Measurements from ENCODE around the gene RANBP10.

RANBP10 gene

DNA sequence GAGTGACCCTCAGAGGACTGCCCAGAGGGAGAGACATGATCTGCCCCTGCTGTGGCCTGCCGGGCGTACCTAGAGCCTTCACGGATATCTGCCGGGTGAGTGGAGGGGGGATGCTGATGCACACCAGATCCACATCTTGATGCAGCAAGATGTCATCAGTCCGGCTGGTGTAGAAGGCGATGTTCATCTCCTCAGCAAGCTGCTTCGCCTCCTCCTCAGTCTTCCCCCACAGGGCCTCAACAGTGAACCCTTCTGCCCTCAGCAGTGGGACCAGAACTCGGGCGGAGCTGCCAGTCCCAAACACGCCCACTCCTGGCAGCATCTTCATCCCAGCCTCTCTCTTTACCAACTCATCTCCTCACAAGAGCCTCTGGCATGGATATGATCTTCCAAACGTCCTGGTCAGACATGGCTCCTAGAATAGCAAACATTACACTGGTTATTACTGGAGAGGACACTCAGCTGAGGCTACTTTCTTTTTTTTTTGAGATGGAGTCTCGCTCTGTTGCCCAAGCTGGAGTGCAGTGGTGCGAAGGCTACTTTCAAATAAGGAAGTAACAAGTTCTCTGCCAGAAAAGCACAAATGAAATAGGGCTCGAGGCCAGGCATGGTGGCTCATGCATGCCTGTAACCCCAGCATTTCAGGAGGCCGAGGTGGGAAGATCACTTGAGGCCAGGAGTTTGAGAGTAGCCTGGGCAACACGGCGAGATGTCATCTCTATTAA is 120.8 kb downstream of the RANBP10 start:
- DNase-seq, result no peak
- Histone ChIP-seq H3K4me1 (ENCODE audit: insufficient read depth, low read length) (no peaks in the 10 kb centered on the region), H4K20me1 (ENCODE audit: insufficient read depth, low read length) (no peaks in the 10 kb centered on the region), H3K4me2 (ENCODE audit: insufficient read depth, low read length) (no peak overlapping the region), H2AFZ (ENCODE audit: low read depth, low read length) (no peak overlapping the region), H3K79me2 (ENCODE audit: insufficient read depth, low read length) (peaks cover 11% of the 10 kb centered on the region; the same call in 1 of the 2 replicates), H3K27ac (ENCODE audit: low read length) (no peak overlapping the region), H3K27me3 (ENCODE audit: insufficient read depth, low read length, poor library complexity) (no peaks in the 10 kb centered on the region), H3K36me3 (ENCODE audit: insufficient read depth, low read length) (peaks cover 32% of the 10 kb centered on the region), H3K4me3 (ENCODE audit: low read depth in 1 of 2, low read length in 2 of 2) (no peak overlapping the region), H3K9ac (ENCODE audit: low read depth, low read length) (no peak overlapping the region), H3K9me3 (ENCODE audit: insufficient read depth, low read length, severe bottlenecking) (no peaks in the 10 kb centered on the region)
- TF ChIP-seq, protein P1, sequence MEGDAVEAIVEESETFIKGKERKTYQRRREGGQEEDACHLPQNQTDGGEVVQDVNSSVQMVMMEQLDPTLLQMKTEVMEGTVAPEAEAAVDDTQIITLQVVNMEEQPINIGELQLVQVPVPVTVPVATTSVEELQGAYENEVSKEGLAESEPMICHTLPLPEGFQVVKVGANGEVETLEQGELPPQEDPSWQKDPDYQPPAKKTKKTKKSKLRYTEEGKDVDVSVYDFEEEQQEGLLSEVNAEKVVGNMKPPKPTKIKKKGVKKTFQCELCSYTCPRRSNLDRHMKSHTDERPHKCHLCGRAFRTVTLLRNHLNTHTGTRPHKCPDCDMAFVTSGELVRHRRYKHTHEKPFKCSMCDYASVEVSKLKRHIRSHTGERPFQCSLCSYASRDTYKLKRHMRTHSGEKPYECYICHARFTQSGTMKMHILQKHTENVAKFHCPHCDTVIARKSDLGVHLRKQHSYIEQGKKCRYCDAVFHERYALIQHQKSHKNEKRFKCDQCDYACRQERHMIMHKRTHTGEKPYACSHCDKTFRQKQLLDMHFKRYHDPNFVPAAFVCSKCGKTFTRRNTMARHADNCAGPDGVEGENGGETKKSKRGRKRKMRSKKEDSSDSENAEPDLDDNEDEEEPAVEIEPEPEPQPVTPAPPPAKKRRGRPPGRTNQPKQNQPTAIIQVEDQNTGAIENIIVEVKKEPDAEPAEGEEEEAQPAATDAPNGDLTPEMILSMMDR (IDR thresholded peaks at IDR 0.05; ENCODE audit: borderline replicate concordance, extremely low read depth, low read length, poor library complexity, severe bottlenecking), result no peak
- TF ChIP-seq EZH2 (IDR thresholded peaks at IDR 0.05; ENCODE audit: borderline replicate concordance, low read depth, low read length, severe bottlenecking), result no peak
- ATAC-seq (ENCODE audit: insufficient read depth, low read depth), result no peak

DNA sequence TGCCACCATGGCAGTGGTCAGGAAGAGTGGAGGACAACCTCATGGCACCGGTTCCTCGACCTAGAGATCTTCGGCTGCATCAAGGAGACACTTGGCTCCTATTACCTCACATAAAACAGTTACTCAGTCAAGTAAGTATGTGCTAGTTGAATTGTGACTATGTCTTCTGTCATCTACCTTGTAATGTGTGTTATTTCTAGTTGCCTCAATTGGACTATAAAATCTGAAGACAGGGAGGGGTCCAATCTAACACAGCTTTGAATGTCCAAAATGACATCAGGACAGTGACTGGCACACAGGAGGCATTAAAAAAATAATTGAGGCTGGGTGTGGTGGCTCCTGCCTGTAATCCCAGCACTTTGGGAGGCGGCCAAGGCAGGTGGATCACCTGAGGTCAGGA is 122.6 kb downstream of the RANBP10 start:
- Histone ChIP-seq H3K4me2 (ENCODE audit: insufficient read depth, low read length) (no peak overlapping the region), H3K4me3 (ENCODE audit: low read depth in 1 of 2, low read length in 2 of 2) (no peak overlapping the region), H3K36me3 (ENCODE audit: insufficient read depth, low read length) (peaks cover 35% of the 10 kb centered on the region), H3K79me2 (ENCODE audit: insufficient read depth, low read length) (0 out of 2 replicates have a peak, but pooled peaks cover 5% of the 10 kb centered on the region), H3K9ac (ENCODE audit: low read depth, low read length) (no peak overlapping the region), H3K4me1 (ENCODE audit: insufficient read depth, low read length) (no peaks in the 10 kb centered on the region), H3K27me3 (ENCODE audit: insufficient read depth, low read length, poor library complexity) (no peaks in the 10 kb centered on the region), H3K9me3 (ENCODE audit: insufficient read depth, low read length, severe bottlenecking) (no peaks in the 10 kb centered on the region), H4K20me1 (ENCODE audit: insufficient read depth, low read length) (no peaks in the 10 kb centered on the region), H2AFZ (ENCODE audit: low read depth, low read length) (no peak overlapping the region), H3K27ac (ENCODE audit: low read length) (no peak overlapping the region)
- TF ChIP-seq, protein P1 (IDR thresholded peaks at IDR 0.05; ENCODE audit: borderline replicate concordance, extremely low read depth, low read length, poor library complexity, severe bottlenecking), result no peak
- TF ChIP-seq EZH2 (IDR thresholded peaks at IDR 0.05; ENCODE audit: borderline replicate concordance, low read depth, low read length, severe bottlenecking), result no peak
- no peak for DNase-seq
- no peak for ATAC-seq (ENCODE audit: insufficient read depth, low read depth)

DNA sequence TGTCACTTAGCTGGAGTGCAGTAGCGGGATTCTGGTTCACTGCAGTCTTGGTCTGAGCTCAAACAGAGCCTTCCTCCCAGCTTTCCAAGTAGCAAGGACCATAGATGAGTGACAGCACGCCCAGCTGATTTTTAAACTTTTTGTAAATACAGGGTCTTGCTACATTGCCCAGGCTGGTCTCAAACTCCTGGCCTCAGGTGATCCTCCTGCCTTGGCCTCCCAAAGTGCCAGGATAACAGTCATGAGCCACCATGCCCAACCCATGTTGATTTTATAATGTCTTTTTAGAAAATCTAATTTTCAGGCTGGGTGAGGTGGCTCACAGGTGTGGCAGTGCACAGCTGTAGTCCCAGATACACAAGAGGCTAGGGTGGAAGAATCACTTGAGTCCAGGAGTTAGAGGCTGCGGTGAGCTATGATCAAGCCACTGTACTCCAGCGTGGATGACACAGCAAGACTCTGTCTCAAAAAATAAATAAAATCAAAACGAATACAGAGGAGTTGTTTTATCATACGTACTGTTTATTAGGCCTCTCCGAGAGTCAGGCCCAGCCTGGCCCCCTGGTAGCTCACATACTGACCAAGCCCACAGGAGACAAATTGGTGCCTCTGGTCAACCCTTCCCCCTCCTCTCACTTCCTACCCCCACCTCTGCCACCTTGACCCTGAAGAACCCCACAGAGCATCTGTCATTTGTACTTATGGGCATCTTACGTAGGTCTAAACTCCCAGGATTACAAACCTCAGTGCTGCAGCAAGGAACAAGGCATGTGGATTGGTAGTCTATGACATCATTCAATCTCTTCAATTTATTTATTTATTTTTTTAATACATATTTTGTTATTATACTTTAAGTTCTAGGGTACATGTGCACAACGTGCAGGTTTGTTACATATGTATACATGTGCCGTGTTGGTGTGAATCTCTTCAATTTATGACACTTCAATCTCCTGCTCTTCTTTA is 126.1 kb downstream of the RANBP10 start:
- no peaks in the 10 kb centered on the region for H4K20me1 ChIP-seq (ENCODE audit: insufficient read depth, low read length)
- H3K27me3 ChIP-seq (ENCODE audit: insufficient read depth, low read length, poor library complexity), result no peaks in the 10 kb centered on the region
- H3K4me1 ChIP-seq (ENCODE audit: insufficient read depth, low read length), result no peaks in the 10 kb centered on the region
- H3K4me3 ChIP-seq (ENCODE audit: low read depth in 1 of 2, low read length in 2 of 2), result no peak overlapping the region
- no peak overlapping the region for H3K9ac ChIP-seq (ENCODE audit: low read depth, low read length)
- no peaks in the 10 kb centered on the region for H3K79me2 ChIP-seq (ENCODE audit: insufficient read depth, low read length)
- DNase-seq (no peak), ATAC-seq (ENCODE audit: insufficient read depth, low read depth) (no peak)
- no peak overlapping the region for H3K4me2 ChIP-seq (ENCODE audit: insufficient read depth, low read length)
- no peaks in the 10 kb centered on the region for H3K9me3 ChIP-seq (ENCODE audit: insufficient read depth, low read length, severe bottlenecking)
- H3K36me3 ChIP-seq (ENCODE audit: insufficient read depth, low read length), result peaks cover 44% of the 10 kb centered on the region
- TF ChIP-seq, protein P1 (IDR thresholded peaks at IDR 0.05; ENCODE audit: borderline replicate concordance, extremely low read depth, low read length, poor library complexity, severe bottlenecking), result no peak
- TF ChIP-seq EZH2 (IDR thresholded peaks at IDR 0.05; ENCODE audit: borderline replicate concordance, low read depth, low read length, severe bottlenecking), result no peak
- no peak overlapping the region for H2AFZ ChIP-seq (ENCODE audit: low read depth, low read length)
- H3K27ac ChIP-seq (ENCODE audit: low read length), result no peak overlapping the region
